HG03045 (cell line): ENCODE results near the gene FRS3.
A peak's percentile ranks its signal among the peaks of the same experiment; 100 is the strongest.
"Not testable (repeated sequence)": the region's sequence is repeated elsewhere in the genome, so short reads cannot be mapped to it uniquely, and the experiment has no call there.

Source experiments
- ATAC-seq: cut with Tn5 transposase; IDR thresholded peaks from one replicate; pipeline ENCODE4 v1.9.1; 2021; ENCODE audit warnings: mild to moderate bottlenecking, moderate library complexity; ENCODE audit not compliant: unreplicated experiment

FRS3 gene, protein sequence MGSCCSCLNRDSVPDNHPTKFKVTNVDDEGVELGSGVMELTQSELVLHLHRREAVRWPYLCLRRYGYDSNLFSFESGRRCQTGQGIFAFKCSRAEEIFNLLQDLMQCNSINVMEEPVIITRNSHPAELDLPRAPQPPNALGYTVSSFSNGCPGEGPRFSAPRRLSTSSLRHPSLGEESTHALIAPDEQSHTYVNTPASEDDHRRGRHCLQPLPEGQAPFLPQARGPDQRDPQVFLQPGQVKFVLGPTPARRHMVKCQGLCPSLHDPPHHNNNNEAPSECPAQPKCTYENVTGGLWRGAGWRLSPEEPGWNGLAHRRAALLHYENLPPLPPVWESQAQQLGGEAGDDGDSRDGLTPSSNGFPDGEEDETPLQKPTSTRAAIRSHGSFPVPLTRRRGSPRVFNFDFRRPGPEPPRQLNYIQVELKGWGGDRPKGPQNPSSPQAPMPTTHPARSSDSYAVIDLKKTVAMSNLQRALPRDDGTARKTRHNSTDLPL

DNA sequence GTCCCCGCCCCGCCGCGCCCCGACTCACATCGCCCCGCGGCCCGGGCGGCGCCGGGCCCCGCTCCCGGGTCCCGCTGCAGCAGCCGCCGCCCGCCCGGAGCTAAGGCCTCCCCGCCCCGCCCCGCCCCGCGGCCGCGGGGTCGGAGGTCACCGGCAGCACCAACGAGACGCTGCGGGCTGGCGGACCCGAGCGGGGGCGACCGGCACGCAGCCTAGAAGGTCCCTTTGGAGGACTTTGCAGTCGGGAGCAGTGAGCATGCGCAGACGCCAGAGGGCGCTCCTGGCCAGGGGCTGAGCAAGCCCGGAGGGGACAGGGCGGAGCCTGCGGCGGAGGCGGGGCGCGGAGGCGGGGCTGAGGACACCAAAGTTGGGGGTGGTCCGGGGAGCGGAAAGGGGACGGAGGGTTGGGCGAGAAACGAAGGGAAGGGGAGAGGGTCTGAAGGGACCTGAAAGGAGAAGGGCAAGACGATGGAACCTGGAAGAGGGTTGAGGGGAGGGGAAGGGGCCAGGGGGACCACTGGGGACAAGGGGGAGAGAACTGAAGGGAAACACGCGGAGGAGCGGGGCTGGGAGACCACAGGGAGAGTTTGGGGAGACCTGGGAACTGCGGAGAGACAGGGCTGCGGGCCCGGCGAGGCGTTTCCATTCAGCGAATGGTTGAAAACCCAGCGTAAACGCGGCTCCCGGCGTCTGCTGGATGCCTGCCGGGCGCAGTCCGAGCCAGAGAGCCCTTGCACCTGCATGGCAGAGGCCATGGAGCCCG lies at the start of gene FRS3:
FRS3 (minus strand) TSS at position 113 of the 763 bp plus-strand sequence. CDS start 2,913 bp downstream, outside the sequence.
- peak; percentile 92 for ATAC-seq

DNA sequence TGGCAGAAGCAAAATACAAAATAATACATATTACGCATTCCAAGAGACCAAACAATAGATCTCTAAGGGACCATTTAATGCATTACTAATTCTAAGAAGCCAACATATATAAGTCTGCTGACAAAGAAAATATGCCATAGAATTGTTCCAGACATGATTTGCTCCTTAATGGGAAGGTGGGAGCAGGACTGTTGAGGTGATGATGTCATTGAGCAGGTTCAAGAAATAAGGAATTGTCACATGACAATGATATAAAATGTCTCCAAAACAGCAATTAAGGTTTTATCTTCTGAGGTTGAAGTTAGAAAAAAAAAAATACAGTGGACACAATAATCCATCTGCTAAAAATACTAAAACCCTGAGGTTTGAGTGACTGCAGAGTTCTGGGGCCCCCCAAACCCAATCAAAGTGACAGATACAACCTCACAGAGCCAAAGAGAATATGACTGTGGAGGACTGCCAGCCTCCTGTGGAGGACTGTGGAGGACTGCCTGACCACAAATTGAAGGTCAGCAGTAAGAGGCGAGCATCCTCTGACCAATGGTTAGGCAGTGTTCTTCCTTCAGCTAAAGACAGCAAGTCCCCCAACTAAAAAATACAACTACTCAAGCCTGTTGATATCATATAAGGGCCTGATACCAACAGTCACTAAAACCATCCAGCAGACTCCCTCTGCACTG lies 46.8 kb upstream of the FRS3 start:
- ATAC-seq: no peak

DNA sequence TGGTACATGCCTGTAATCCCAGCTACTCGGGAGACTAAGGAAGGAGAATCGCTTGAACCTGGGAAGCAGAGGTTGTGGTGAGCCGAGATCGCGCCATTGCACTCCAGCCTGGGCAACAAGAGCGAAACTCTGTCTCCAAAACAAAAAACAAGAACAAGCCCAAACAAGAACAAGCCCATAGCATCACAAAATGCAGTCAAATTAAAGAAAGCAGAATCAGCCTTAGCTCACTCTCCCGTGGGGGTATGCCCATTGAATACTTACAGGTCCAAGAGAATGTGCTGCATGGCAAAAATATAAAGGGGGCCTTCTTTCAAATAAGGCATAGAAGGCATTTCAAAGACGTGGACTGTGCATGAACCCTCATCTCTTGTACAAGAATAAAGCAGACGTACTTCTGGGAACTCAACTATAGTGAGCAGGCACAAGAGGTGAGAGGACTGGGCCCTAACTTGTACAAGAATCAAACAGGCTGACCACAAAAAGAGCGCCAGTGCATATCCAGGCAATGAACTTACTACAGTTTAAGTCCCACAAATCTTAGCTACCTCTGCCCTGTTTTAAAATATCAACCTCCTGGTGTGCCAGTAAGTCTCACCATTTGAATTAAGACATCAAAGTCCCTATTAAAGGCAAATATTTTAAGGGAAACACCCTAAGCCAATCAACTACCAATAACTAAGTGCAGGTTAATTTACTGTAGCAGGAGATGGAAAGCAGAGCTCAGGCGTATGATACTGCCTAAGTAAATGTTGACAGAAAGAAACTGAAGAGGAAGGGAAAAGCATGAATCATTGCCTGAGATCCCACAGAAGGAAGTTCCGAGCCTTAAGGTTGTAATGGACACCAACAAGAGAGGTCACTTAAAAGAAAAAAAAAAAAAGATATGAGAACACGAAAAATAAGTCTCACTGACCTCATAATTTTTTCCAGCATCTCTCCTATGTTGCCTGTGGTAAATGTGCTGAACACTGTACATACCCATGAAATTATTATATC lies 45.2 kb upstream of the FRS3 start:
- ATAC-seq: no peak

DNA sequence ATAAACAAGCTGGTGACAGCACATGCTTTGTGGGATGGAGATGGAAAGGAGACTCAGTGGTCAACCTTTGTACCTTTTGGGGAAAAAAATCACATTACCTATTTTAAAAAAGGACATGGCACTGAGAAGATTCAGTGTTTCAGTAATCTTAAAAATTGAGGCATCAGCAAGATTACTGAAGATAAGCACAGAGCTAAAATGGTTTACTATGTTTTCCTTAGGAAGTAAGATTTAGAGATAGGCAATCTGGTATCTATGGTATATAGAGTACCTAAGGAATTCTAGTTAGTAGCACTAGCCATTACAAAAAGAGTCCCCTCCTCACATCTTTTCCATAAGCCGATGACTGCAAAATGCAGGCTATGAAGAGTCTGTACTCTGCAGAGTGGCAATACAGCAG lies 43.5 kb upstream of the FRS3 start:
- no peak for ATAC-seq

DNA sequence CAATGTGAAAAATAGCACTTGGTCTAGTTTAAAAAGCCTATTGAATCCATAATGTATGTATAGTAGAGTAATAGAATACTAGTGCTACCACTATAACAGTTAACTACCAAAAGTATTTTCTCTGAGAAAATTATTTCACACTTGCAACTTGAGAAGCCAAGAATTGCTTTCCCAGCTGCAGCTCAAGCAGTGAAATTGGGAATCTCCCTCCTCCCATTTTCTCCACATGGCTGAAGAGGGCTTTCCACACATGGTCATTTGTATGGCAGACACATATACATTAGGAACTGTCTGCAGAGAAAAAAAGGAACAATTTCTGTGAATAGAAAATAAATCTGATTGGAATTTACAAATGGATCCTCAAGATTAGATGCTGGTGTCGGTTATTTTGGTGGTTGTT lies 42.3 kb upstream of the FRS3 start:
- no peak for ATAC-seq

DNA sequence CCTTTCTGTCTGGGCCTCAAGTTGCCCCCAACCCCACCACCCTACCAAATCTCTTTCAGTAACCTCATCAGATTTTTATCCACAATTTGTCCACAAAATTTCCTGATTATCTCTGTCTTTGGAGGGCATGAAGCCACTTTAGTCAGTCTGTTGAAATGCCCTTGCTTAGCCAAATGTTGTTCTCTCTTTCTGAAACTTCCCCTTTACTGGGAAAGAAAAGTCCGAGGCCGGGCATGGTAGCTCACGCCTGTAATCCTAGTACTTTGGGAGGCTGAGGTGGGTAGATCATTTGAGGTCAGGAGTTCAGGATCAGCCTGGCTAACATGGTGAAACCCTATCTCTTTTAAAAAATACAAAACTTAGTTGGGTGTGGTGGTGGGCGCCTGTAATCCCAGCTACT lies 41.6 kb upstream of the FRS3 start:
- no peak for ATAC-seq

DNA sequence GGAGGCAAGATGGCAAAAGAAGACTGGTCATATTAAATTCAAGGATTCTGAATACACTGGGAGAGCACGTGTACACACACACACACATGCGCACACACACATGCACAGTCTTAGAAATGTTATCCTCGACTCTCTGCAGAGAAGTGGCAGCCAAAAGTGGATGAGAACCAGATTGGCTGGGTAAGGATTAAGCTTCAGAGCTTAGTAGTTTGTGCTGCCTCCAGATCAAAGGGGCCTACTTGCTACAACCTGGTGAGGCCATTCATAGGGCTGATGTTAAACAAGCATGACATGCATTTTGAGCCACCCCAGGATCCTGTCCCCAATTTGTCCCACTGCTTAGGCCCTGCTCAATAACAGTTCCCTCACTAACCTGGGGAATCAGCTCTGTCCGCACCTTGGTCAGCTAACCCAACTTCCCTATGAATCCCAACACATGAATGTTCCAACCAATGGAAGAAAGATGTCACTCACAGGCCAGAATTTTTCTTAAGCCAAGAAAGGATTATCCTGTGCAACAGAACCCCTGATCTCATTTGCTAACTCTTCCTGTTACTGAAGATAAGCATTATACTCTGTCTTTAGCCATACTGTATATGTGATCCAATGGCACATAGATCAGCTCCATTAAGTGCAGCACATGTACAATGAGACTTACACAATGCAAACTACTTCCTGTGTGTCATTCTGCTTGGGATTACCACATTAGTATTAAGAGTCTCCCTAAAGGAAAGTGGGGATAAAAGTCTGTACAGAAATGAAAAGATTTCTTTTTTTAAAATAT lies 38.8 kb upstream of the FRS3 start:
- no peak for ATAC-seq

DNA sequence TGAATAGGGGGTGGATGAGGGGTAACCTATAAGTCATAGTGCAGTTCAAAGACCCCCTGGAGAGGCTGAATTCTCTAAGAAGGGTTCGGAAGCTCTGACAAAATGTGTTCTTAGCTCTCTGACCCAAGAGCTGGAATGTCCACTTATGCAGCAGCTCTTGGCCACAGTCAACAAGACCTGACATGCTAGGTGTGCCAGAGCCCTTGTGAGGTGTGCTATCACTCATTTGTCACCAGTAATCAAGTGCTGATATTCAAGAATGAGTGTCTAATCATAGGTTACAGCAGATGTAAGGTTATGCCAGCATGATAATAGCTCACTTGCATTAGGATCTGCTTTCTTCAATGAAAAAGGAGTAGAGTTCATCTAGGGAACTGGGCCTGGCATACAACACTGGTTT lies 35.9 kb upstream of the FRS3 start:
- no peak for ATAC-seq

DNA sequence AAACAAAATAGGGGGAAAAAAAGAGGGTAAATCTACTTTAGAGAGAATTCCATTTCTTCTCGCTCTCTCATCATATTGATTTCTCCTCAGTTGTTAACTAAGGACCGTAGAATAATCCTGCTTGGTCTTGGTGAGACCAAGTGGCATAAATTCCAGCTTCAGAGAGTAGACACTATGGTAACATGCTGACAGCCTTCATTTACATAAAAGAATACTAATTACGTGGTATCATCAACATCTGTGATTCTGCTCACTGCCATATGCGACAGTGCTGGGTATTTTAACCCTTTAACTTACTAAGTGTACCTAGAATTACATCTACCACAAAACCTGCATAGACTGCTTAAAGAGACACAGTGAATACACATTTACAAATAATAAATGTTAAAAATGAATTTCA lies 34.9 kb upstream of the FRS3 start:
- ATAC-seq: no peak

DNA sequence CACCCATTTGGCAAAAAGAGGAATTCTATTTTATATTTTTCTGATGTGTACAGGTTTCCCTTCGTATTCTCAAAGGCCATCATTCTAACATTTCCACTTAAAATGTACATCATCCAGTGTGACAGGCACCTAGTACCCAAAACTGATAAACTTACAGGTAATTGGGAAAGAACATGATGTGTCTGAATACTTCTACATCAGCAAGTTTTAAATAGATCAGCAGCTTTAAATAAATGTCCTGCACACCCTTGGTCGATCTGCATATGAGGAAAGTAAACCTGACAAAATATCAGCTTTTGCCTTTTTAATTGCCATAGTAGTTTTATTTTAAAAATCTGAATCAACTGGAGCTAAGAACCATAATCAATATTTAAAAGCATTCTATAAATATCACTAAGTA lies 34.3 kb upstream of the FRS3 start:
- ATAC-seq: no peak

DNA sequence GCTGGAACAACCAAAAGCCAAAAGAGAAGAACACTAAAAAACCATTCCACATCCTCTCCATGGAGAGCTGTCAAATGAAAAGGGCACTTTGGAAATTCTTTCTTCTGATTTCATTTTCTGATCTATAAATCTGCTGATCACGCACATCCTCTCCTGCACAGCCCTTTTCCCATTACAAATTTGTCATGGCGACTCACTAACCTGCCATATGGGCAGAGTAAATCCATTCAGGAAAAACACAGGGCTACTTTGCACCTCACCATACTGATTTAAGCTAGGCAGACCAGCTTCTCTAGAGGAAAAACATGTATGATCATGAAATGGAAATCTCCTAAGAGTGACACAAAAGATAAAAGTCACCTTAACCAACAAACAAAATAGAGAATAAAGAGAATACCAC lies 33.8 kb upstream of the FRS3 start:
- no peak for ATAC-seq

DNA sequence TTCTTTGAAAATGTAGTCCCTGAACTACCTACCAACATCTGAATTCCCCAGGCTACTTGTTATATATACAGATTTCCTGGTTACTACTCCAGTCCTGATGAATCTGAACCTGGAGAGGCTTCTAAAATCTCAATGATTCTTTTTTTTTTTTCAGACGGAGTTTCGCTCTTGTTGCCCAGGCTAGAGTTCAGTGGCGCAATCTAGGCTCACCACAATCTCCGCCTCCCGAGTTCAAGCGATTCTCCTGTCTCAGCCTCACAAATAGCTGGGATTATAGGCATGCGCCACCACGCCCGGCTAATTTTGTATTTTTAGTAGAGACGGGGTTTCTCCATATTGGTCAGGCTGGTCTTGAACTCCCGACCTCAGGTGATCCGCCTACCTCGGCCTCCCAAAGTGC lies 32.2 kb upstream of the FRS3 start:
- not testable (repeated sequence) for ATAC-seq

DNA sequence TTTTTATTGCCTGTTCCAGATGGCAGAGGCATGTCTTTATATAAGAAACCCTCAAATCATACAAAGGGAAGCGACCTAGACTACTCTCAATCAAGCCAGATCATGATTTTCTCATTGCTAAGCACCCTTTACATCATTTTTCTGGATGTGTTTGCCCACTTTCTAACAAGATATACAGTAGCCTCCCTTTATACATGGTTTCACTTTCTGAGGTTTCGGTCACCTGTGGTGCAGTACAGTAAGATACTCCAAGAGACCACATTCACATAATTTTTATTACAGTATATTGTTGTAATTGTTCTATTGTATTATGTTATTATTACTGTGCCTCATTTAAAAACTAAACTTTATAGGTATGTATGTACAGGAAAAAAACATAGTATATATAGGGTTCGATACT lies 31.4 kb upstream of the FRS3 start:
- no peak for ATAC-seq

DNA sequence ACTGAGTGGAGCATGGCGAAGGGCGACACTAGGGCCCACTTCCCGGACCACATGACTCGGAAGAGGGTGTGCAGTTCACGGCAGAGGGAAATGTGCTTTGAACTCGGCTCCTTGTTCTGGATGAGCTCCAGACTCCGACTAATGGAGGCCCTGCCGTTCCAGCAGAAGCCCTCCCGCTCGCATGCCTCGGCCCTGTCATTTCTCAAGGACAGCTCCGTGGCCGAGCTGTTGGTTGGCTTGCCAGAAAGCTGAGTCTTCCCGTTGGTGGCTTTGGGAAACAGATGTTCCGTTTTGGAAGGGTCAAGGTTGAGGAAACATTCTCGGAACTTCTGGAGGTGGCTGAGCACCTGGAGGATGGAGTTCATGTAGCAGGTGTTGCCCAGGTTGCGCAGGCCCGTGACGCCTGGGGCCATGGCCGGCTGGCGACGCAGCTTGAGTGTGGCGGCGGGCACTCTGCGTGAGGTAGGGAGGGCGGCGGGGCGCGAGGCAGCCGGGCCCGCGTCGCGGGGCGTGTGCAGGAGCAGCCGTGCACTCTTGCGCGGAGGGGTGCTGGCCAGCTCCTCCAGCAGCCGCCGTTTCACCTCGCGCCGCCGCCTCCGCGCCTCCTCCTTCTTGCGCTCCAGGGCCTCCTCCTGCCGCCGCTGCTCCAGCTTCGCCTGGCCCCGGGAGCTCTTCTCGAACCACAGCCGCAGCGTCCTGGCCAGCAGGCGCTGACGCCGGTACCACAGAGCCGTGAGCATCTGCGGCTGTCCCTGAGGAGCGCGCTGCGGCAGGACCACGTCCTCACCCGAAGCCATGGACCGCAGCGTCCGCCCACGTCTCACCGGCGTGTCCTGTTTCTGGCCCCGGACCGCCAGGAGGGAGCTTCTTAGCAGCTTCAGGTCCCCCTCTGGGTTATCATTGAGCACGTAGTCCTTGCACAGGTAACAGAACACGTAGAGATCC lies 26.4 kb upstream of the FRS3 start:
- no peak for ATAC-seq

DNA sequence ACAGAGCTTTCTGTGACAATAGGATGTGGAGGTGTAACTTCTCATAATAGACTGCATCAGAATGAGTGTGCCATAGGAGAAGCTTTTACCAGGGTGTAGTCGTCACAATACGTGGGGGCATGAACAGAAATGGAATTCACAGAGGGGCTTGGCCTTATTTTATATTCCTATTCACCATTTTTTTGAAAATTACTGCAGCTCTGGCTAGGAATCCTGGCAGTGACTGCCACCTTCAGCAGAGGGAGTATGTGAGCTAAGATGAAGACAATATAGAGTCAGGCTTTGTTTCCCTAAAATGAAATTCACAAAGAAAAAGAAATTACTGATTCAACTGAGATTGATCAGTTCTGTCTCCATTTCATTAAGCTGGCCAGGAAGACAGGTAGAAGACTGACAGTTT lies 21.7 kb upstream of the FRS3 start:
- no peak for ATAC-seq

DNA sequence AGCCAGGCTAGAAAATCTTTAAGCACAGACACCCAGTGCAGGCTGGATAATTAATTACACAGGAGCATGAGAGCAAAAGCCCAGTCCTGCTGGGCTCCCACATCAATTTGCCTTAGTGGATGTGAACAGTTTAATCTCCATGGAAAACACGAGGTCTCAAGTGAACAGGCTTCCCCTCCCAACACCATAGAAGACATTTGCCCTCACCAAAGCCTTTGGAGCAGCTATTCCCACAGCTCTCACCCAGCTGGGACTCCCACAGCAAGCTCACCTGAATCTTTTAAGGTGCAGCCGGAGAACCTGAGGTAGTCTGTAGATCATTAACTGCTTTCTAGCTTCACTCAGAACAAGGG lies 19.8 kb upstream of the FRS3 start:
- ATAC-seq: no peak

DNA sequence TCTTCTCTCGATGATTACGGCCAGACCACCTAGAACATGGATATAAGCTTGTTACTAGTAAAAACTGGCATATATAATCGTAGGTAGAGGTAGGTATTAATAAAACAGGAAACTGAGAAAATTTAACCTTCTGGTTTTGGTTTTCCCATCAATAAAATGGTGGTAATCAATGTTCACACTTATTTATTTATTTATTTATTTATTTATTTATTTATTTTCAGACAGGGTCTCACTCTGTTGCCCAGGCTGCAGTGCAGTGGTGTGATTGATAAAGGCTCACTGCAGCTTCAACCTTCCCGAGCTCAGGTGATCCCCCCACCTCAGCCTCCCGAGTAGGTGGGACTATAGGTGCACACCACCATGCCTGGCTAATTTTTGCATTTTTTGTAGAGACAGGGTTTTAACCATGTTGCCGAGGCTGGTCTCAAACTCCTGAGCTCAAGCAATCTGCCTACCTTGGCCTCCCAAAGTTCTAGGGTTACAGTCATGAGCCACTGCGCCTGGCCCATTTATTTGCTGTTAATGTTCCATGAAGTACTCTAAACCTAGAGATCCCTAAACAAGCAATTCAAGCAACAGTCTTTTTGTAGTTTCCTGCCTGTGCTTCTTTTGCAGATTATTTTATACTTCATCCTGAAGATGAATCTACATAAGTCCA lies 19.3 kb upstream of the FRS3 start:
- no peak for ATAC-seq

DNA sequence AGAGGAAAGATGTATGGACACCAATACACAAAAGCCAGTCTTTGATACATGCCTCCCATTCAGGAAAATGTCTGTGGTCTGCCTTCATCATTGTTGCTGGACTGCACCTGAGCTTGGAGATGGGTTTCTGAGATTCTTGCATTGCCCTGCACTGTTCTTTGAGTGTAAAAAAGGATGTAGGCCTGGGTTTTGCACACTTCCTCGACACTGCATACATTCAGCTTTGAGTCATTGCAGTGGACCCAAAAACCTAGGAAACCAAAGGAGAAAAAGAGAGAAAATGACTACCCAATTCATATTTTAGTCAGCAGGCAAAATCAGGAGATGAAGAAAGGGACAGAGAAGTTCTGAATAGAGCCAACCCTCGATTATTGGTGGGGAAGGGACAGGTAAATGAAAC lies 16.8 kb upstream of the FRS3 start:
- ATAC-seq: no peak
